ENCODE measurements around the gene TEX30.
A peak's percentile ranks its signal among the peaks of the same experiment; 100 is the strongest.
"Not testable (repeated sequence)": the region's sequence is repeated elsewhere in the genome, so short reads cannot be mapped to it uniquely, and the experiment has no call there.

Gene TEX30

DNA sequence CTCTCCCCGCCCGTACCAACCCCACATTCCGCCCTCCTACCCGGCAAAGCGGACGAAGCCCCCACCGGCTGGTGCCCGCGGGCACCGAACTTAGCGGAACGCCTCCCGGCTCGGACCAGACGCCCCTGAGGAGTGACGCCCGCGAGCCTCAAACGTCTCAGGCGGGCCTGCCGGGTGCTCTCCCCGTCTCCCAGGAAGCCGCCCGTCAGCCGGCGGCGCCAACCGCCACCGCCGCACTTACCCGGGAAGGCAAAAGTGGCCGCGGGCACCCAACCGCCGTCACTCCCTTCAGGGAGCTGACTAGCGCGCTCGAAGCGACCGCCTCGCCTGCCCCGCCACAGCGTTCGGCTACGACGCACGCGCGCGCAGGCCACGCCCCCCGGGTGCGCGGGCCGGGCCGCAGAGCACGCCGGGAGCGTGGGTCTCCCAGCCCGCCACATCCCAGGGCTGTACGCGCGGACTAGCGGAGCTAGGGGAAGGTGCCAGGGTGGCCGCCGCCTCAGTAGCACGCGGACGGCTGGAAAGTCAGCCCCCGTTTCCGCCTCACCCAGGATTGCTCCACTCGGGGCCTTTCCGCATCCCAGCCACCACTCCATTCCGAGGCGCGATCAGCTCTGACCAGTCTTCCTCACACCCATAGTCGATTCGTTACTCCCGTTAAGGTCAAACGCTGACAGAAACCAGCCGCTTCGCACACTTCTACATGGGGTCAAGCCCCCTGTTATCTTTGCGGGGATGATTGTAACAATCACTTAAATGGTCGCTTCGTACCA, at the start of gene TEX30:
Gene TEX30, minus strand, starts transcription at position 346 of the 773 bp plus-strand sequence. CDS start 3,760 bp downstream, outside the sequence.
- peak; percentile 92 for DNase-seq

- DNase-seq = no peak
Observed at GRCh38 chr13:102817907-102818306, 44.3 kb upstream of the TEX30 start.

- no peak for DNase-seq
Observed at GRCh38 chr13:102817241-102817640, 43.7 kb upstream of the TEX30 start.

DNA sequence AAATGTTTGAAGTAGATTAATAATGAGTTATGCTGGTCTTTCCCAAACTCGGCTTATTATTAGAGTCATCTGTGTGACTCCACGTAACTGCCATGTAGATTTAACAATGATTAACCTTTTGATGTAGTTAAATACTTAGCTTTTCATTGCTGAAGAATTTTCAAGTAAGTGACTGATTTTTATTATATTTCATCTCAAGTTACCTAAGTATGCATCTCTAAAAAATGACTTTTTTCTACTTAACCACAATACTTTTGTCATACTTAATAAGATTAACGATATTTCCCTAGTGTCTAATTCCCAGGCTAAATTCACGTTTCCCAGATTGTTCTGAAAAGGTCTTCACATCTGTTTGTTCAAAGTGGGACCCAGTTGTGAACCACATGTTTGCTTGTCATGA, 43.1 kb upstream of the TEX30 start:
- no peak for DNase-seq

DNA sequence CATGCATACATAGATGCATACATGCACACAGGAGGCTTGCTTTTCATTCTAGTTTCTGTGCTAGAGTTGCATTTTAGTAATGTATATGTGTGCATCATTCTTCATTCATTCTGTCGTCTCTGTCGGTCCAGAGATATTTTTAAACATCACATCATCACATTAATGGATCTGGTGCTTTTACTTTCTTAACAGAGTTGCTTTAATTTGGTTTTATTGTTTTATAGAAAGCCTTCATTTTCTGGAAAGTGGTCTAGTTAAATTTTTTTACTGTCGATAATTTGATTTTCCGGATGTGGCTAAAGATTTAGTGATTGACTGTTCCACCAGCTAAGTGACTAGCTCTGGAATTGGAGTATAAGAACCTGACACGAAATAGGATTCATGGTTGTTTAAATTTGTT, 42.2 kb upstream of the TEX30 start:
- no peak for DNase-seq

DNA sequence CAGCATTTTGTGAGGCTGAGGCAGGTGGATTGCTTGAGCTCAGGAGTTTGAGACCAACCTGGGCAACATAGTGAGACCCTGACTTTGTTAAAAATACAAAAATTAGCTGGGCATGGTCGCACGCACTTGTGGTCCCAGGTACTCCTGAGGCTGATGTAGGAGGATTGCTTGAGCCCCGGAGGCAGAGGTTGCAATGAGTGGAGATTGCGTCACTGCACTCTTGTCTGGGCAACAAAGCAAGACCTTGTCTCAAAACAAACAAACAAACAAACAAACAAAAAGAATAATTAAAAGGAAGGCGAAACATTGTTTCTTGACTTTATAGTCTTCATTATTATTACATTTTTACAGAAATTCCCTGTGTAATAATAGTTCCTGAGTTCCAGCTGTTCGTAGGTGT, 41.2 kb upstream of the TEX30 start:
- DNase-seq = no peak

DNA sequence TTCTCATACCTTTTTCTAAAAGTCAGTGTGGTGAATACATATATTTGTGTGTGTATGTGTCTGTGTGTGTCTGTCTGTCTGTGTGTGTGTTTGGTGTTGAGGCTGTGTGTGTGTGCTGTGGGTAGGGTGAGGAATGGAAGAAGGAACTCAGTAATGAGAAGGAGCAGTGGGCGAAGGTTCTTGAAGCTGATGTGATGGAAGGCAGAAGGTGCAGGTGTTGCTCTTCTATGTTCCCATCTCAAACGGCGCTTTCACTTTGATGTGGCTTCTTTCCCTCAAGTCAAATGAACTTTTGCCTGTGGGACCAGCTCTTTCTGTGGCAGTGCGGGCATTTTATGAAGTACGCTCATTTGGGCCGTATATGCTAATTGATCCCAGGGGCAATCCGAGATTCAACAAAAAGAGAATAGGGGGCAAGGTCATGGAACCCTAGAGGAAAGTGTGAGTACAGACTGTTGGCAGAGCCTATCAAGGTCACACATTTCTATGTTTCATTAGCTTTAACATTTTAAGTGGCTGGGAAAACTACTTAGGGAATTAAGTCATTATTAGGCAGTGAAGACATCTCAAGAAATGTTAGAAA, 40.5 kb upstream of the TEX30 start:
- DNase-seq = peak; percentile 2

- no peak for DNase-seq
Observed at GRCh38 chr13:102812611-102813287, 39.2 kb upstream of the TEX30 start.

DNA sequence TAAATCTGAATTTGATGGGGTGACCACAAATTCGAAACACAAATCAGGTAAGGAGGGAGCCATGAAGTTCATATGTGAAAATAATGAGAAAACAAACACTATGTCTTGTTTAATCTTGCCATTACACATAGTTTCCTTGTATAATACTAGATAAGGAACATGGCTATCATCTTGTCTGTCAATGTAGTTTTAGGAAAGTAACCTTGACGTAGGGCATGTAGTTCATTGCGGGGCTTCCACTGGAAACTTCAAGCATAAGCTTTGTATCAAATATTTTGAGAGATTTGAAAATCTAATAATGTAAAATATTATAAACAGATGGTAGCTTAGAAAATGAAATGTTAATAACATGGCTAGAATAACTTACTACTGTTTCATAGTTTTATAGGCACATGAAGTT, 34.1 kb upstream of the TEX30 start:
- DNase-seq = no peak

- no peak for DNase-seq
Observed at GRCh38 chr13:102805680-102806079, 32.1 kb upstream of the TEX30 start.

GRCh38 chr13:102800145-102801041, 26.8 kb upstream of the TEX30 start:
- peak; percentile 91 for DNase-seq

- DNase-seq = no peak
Observed at GRCh38 chr13:102799426-102800144, 26.0 kb upstream of the TEX30 start.

GRCh38 chr13:102798581-102799425, 25.2 kb upstream of the TEX30 start, which contains the start of the genes BIVM and POGLUT2:
Gene BIVM, plus strand, starts transcription at chr13:102799119. Its CDS starts 8,149 bp downstream, at chr13:102807268.
Gene POGLUT2, minus strand, starts transcription at chr13:102798976. Its CDS starts 306 bp downstream, at chr13:102798670.
- peak; percentile 95 for DNase-seq

DNA sequence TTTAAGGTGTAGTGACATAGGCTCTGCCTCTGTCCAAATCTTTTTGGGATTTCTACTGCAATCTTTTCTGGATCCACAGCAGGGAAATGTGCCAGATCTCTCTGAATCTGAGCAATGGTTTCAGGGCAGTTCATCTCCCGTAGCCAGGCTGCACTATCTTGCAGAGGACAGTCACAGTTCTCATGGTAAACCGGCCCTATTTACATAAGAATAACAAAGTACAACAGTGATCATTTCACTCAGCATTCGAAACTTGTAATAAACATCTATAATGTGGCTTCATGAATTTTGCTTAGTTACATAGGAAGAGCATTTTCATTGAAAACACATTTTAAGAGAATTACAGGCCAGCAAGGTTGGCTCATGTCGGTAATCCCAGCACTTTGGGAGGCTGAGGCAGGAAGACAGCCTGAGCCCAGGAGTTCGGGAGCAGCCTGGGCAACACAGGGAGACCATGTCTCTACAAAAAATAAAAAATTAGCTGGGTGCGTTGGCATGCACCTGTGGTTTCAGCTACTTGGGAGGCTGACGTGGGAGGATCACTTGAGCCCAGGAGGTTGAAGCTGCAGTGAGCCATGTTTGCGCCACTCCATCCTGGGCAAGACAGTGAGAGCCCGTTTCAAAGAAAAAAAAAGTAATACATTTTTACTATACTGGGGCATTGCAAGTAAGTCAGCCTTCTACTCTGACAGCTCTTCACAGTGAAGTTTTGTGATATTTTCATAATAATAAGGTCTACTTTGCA, 20.2 kb upstream of the TEX30 start:
- DNase-seq = no peak

- no peak for DNase-seq
Observed at GRCh38 chr13:102792396-102792795, 18.8 kb upstream of the TEX30 start.

GRCh38 chr13:102788683-102789082, 15.1 kb upstream of the TEX30 start:
- no peak for DNase-seq

DNA sequence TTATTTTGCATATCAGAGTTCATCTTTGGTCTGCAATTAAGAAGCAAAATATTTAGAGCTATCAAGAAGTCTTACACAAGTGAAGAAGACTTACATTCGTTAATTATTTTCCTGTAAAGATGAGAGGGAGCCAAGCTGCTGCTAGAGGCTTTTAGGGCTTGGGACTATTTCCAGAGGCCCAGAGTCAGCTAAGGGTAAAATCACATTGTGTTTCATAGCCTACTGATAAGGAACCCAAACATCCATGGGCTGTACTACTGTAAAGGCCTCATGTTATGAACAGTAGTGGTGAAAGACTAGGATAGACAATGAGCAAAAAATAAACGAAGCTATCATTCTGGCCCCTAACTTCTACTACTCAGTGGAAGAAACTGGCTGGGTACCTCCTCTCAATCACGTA, 10.9 kb upstream of the TEX30 start:
- DNase-seq = no peak

GRCh38 chr13:102781591-102781990, 8.0 kb upstream of the TEX30 start:
- no peak for DNase-seq

DNA sequence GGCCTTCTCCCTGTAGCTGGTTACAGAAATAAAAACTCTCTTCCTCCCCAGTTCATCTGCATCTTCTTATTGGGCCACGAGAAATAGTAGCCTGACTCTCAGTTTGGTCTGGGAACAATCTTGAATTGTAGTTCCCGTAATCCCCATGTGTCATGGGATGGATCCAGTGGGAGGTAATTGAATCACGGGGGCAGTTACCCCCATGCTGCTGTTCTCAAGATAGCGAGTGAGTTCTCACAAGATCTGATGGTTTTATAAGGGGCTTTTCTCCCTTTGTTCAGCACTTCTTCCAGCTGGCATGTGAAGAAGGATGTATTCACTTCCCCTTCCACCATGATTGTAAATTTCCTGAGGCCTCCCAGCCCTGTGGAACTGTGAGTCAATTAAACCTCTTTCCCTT, 7.1 kb upstream of the TEX30 start:
- DNase-seq = not testable (repeated sequence)

GRCh38 chr13:102779436-102780159, 6.0 kb upstream of the TEX30 start:
- DNase-seq = peak; percentile 46

Data from activated CD4-positive, alpha-beta T cell treated with anti-CD3 and anti-CD28 coated beads, Interleukin-2, Interleukin-6, amounts not matched to agents 100 ng/mL and 50 ng/mL, durations not matched to agents 16 hours and 8 hours (primary cell).